ENCODE measurements around the gene CERS6. TPM values are rescaled to one million over a fixed set of nuclear protein-coding genes. Genes with fewer than 3 reads are reported as not detected.
"Not testable (repeated sequence)": the region's sequence is repeated elsewhere in the genome, so short reads cannot be mapped to it uniquely, and the experiment has no call there.

Gene CERS6
- total and polyA plus RNA-seq, 2 experiments from 2014 or later: 7.4 to 35.0 TPM

GRCh38 chr2:168491728-168492127, 35.7 kb downstream of the CERS6 start:
- H3K27ac ChIP-seq (ENCODE audit: low read depth); ATAC-seq; H3K4me3 Mint-ChIP-seq; H3K9me3 Mint-ChIP-seq; DNase-seq (ENCODE audit: low spot score); H3K4me2 ChIP-seq; H3K27me3 Mint-ChIP-seq (ENCODE audit: insufficient read depth, low read depth, poor library complexity); H2AFZ ChIP-seq; H3F3A ChIP-seq (replicated peaks; ENCODE audit: low read depth); H3K27ac Mint-ChIP-seq; H3K4me3 ChIP-seq; H3K36me3 ChIP-seq (ENCODE audit: insufficient read depth); H3K27me3 ChIP-seq (ENCODE audit: insufficient read depth); H3K9me2 ChIP-seq (ENCODE audit: insufficient read depth); H3K36me3 Mint-ChIP-seq (ENCODE audit: low read depth); H4K20me1 ChIP-seq (replicated peaks; ENCODE audit: insufficient read depth): not testable (repeated sequence)
- Histone ChIP-seq H3K79me2 (replicated peaks; ENCODE audit: insufficient read depth) (peaks cover 91% of the 10 kb centered on the region), H3K4me1 (ENCODE audit: insufficient read depth) (peaks cover 33% of the 10 kb centered on the region)
- peaks cover 40% of the 10 kb centered on the region for H3K4me1 Mint-ChIP-seq

DNA sequence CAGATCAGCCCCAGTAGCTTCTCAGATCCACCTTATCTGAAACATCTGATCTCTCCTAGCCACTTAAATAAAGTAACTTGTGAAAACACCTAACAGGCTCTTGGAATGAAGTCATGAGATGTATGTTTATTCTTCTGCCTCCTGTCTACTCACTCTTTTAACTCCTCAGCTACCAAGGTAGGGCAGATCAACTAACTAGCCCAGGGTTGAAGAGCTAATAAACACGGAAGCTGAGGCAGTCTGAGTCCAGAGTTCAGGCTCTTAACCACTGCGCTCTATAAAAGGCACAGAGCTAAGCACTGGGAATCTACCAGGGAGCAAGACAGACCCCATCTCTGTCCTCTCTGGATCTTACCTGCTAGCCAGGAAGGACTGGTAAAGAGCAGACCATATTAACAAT, 37.1 kb downstream of the CERS6 start:
- H2AFZ ChIP-seq: not testable (repeated sequence)
- H3K79me2 ChIP-seq (replicated peaks; ENCODE audit: insufficient read depth): peaks cover 91% of the 10 kb centered on the region

DNA sequence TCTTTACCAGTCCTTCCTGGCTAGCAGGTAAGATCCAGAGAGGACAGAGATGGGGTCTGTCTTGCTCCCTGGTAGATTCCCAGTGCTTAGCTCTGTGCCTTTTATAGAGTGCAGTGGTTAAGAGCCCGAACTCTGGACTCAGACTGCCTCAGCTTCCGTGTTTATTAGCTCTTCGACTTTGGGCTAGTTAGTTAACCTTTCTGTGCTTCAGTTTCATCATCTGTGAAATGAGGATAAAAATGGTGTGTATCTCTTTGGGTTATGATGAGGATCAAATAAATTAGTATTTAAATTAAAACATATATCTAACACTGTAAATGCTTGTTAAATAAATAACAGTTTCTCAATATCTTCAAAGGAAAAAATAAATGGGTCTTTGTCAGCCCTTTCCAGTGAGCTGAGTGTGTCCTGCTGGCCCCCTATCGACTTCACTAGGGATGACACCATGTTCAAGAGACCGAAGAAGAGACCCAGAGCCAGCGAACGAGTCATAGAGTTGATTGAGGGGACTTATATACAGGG, 38.2 kb downstream of the CERS6 start:
- DNase-seq (ENCODE audit: low spot score) (peak; percentile 80), ATAC-seq (peak; percentile 81)
- Histone ChIP-seq H3K36me3 (ENCODE audit: insufficient read depth) (no peaks in the 10 kb centered on the region), H4K20me1 (replicated peaks; ENCODE audit: insufficient read depth) (no peaks in the 10 kb centered on the region; the same call in 1 of the 2 replicates), H3K79me2 (replicated peaks; ENCODE audit: insufficient read depth) (peaks cover 91% of the 10 kb centered on the region), H3K4me3 (no peak overlapping the region), H3F3A (replicated peaks; ENCODE audit: low read depth) (no peaks in the 10 kb centered on the region), H3K4me2 (no peak overlapping the region), H2AFZ (no peak overlapping the region), H3K27ac (ENCODE audit: low read depth) (no peak overlapping the region), H3K27me3 (ENCODE audit: insufficient read depth) (no peaks in the 10 kb centered on the region), H3K4me1 (ENCODE audit: insufficient read depth) (peaks cover 21% of the 10 kb centered on the region), H3K9me2 (ENCODE audit: insufficient read depth) (no peaks in the 10 kb centered on the region; the same call in 1 of the 2 replicates)
- no peak for TF ChIP-seq EZH2 (IDR thresholded peaks at IDR 0.05; ENCODE audit: low read depth, unreplicated experiment)
- TF ChIP-seq CTCF (conservative IDR thresholded peaks at IDR 0.05; ENCODE audit: low read depth in 2 of 2): peak; percentile 68 to 76
- Mint-ChIP-seq H3K9me3 (no peaks in the 10 kb centered on the region; the same call in 2 of the 3 replicates), H3K4me1 (peaks cover 36% of the 10 kb centered on the region), H3K36me3 (ENCODE audit: low read depth) (peaks cover 10% of the 10 kb centered on the region; the same call in 2 of the 3 replicates), H3K4me3 (no peak overlapping the region), H3K27me3 (ENCODE audit: insufficient read depth, low read depth, poor library complexity) (peaks cover 3% of the 10 kb centered on the region), H3K27ac (no peak overlapping the region)

More for the DNA sequence above, 37.1 kb downstream of the CERS6 start:
- H3K36me3 Mint-ChIP-seq (ENCODE audit: low read depth); H3K27me3 ChIP-seq (ENCODE audit: insufficient read depth); H3K4me2 ChIP-seq; H3K36me3 ChIP-seq (ENCODE audit: insufficient read depth); DNase-seq (ENCODE audit: low spot score); H3K27ac ChIP-seq (ENCODE audit: low read depth); H3K4me3 ChIP-seq; H3K4me3 Mint-ChIP-seq; H4K20me1 ChIP-seq (replicated peaks; ENCODE audit: insufficient read depth); H3K27ac Mint-ChIP-seq; H3K27me3 Mint-ChIP-seq (ENCODE audit: insufficient read depth, low read depth, poor library complexity); ATAC-seq; H3K9me3 Mint-ChIP-seq; H3F3A ChIP-seq (replicated peaks; ENCODE audit: low read depth); H3K9me2 ChIP-seq (ENCODE audit: insufficient read depth): not testable (repeated sequence)
- peaks cover 39% of the 10 kb centered on the region for H3K4me1 Mint-ChIP-seq
- H3K4me1 ChIP-seq (ENCODE audit: insufficient read depth): peaks cover 27% of the 10 kb centered on the region

- H3K36me3 Mint-ChIP-seq (ENCODE audit: low read depth): peaks cover 10% of the 10 kb centered on the region; the same call in 2 of the 3 replicates
- H3K27me3 Mint-ChIP-seq (ENCODE audit: insufficient read depth, low read depth, poor library complexity): peaks cover 3% of the 10 kb centered on the region
- no peak overlapping the region for H3K4me3 Mint-ChIP-seq
- H4K20me1 ChIP-seq (replicated peaks; ENCODE audit: insufficient read depth): no peaks in the 10 kb centered on the region; the same call in 1 of the 2 replicates
- H3K9me3 Mint-ChIP-seq: no peaks in the 10 kb centered on the region; the same call in 2 of the 3 replicates
- DNase-seq (ENCODE audit: low spot score) (no peak), ATAC-seq (no peak)
- no peaks in the 10 kb centered on the region for H3F3A ChIP-seq (replicated peaks; ENCODE audit: low read depth)
- no peaks in the 10 kb centered on the region for H3K27me3 ChIP-seq (ENCODE audit: insufficient read depth)
- H3K9me2 ChIP-seq (ENCODE audit: insufficient read depth): no peaks in the 10 kb centered on the region; the same call in 1 of the 2 replicates
- no peak overlapping the region for H3K4me2 ChIP-seq
- H3K4me3 ChIP-seq: no peak overlapping the region
- H3K79me2 ChIP-seq (replicated peaks; ENCODE audit: insufficient read depth): peaks cover 91% of the 10 kb centered on the region
- no peaks in the 10 kb centered on the region for H3K36me3 ChIP-seq (ENCODE audit: insufficient read depth)
- peaks cover 27% of the 10 kb centered on the region for H3K4me1 Mint-ChIP-seq
- H3K4me1 ChIP-seq (ENCODE audit: insufficient read depth): peaks cover 8% of the 10 kb centered on the region
- H3K27ac Mint-ChIP-seq: no peak overlapping the region
- H2AFZ ChIP-seq: no peak overlapping the region
- no peak overlapping the region for H3K27ac ChIP-seq (ENCODE audit: low read depth)
- TF ChIP-seq ETS1 (IDR thresholded peaks at IDR 0.05) (no peak), ZNF331 (CRISPR knock-in tag; IDR thresholded peaks at IDR 0.05; ENCODE audit: low read depth) (no peak), EZH2 (IDR thresholded peaks at IDR 0.05; ENCODE audit: low read depth, unreplicated experiment) (no peak), NANOG (IDR thresholded peaks at IDR 0.05; ENCODE audit: borderline replicate concordance) (no peak), STAT1 (IDR thresholded peaks at IDR 0.05; ENCODE audit: unreplicated experiment) (no peak), CREB1 (CRISPR knock-in tag; IDR thresholded peaks at IDR 0.05; ENCODE audit: low read depth) (no peak), JUNB (IDR thresholded peaks at IDR 0.05; ENCODE audit: unreplicated experiment) (no peak)
These were observed 39.5 kb downstream of the CERS6 start for GRCh38 chr2:168495524-168495923.
